GM23248 (cell line): ENCODE data around the gene TUBB.

Experiments used
- EZH2 ChIP-seq: fragments of 200-600 bp; sonication (generic); IDR thresholded peaks from 2 replicates; pipeline ENCODE4 v1.6.1; 2018; ENCODE audit warnings: antibody characterized with exemption, mild to moderate bottlenecking; ENCODE audit not compliant: insufficient read depth, poor library complexity, severe bottlenecking
- EZH2phosphoT487 ChIP-seq: fragments of 200-600 bp; sonication (generic); IDR thresholded peaks from 2 replicates; pipeline ENCODE4 v1.6.1; 2018; ENCODE audit warnings: antibody characterized with exemption, moderate library complexity, mild to moderate bottlenecking, low read depth; ENCODE audit not compliant: insufficient read depth

DNA sequence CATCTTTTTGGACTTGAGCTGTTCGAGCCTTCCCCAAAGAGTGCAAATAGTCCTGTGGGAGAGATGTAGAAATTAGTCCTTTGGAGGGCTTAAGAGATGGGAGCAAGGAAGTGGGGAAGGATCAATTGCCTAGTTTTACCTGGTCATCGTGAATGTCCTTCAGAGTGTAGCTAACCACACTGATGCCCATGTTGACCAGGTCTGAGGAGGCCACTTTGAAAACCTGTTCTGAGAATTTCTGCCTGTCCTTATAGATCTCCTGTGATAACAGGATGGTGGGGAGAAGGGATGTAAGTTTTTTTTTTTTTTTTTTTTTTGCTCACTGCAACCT lies 20.4 kb downstream of the TUBB start:
- TF ChIP-seq EZH2 (no peak), EZH2phosphoT487 (no peak)
